Neural cell (in vitro differentiated cells): Measurements from ENCODE around the gene FBXO24. TPM values are rescaled to one million over a fixed set of nuclear protein-coding genes. Genes with fewer than 3 reads are reported as not detected.

Experiments used
- H2AFZ ChIP-seq: fragments of 200-600, 300-800 bp; sonication (generic), shearing (Covaris generic); 2 replicates; pipeline ENCODE4 v1.6.0; 2014; ENCODE audit warnings: low read depth, mild to moderate bottlenecking, antibody characterized with exemption, low read length, moderate library complexity
- H3F3A ChIP-seq: fragments of 200-600 bp; shearing (Covaris generic); 2 replicates; pipeline ENCODE4 v1.6.1; 2016; ENCODE audit warnings: mild to moderate bottlenecking, moderate library complexity, mixed read lengths, antibody characterized with exemption, low read length; ENCODE audit not compliant: insufficient read depth, poor library complexity, severe bottlenecking
- H3K27ac ChIP-seq: fragments of 200-600, 300-800 bp; sonication (generic), shearing (Covaris generic); 2 replicates; pipeline ENCODE4 v1.5.1; 2014; ENCODE audit warnings: mild to moderate bottlenecking, low read length, moderate library complexity
- H3K27me3 ChIP-seq: fragments of 300-800, 200-600 bp; sonication (generic), shearing (Covaris generic); 2 replicates; pipeline ENCODE4 v1.6.0; 2014; ENCODE audit warnings: mild to moderate bottlenecking, low read depth, low read length, moderate library complexity; ENCODE audit not compliant: insufficient read depth
- H3K36me3 ChIP-seq: fragments of 300-800, 200-600 bp; sonication (generic), shearing (Covaris generic); 2 replicates; pipeline ENCODE4 v1.5.1; 2014; ENCODE audit warnings: mild to moderate bottlenecking, antibody characterized with exemption, low read length, moderate library complexity; ENCODE audit not compliant: insufficient read depth
- H3K4me2 ChIP-seq: fragments of 300-800, 200-600 bp; sonication (generic), shearing (Covaris generic); 2 replicates; pipeline ENCODE4 v1.6.0; 2014; ENCODE audit warnings: mild to moderate bottlenecking, low read length
- H3K4me3 ChIP-seq: fragments of 300-800, 200-600 bp; sonication (generic), shearing (Covaris generic); 2 replicates; pipeline ENCODE4 v1.5.1; 2014; ENCODE audit warnings: mild to moderate bottlenecking, low read length, moderate library complexity
- H3K79me2 ChIP-seq: fragments of 200-600 bp; shearing (Covaris generic); replicated peaks from 2 replicates; pipeline ENCODE4 v1.6.0; 2014; ENCODE audit warnings: mild to moderate bottlenecking, low read length, moderate library complexity; ENCODE audit not compliant: insufficient read depth
- H3K9ac ChIP-seq: fragments of 300-800, 200-600 bp; sonication (generic), shearing (Covaris generic); 2 replicates; pipeline ENCODE4 v1.6.1; 2016; ENCODE audit warnings: mild to moderate bottlenecking, low read length, mixed read lengths
- H3K9me2 ChIP-seq: fragments of 200-600 bp; shearing (Covaris generic); 2 replicates; pipeline ENCODE4 v1.6.1; 2016; ENCODE audit warnings: mild to moderate bottlenecking, low read length, mixed read lengths; ENCODE audit not compliant: insufficient read depth
- H3K9me3 ChIP-seq: fragments of 200-600, 300-800 bp; sonication (generic), shearing (Covaris generic); 2 replicates; pipeline ENCODE4 v1.6.1; 2016; ENCODE audit warnings: mild to moderate bottlenecking, mixed run types, low read length, moderate library complexity, mixed read lengths
- H4K20me1 ChIP-seq: fragments of 200-600 bp; shearing (Covaris generic); 2 replicates; pipeline ENCODE4 v1.6.1; 2016; ENCODE audit warnings: mild to moderate bottlenecking, mixed run types; ENCODE audit not compliant: insufficient read depth
- CTCF ChIP-seq: fragments of 450-650 bp; IDR thresholded peaks from 2 replicates; pipeline ENCODE4 v1.5.1; 2014; ENCODE audit warnings: antibody characterized with exemption, mild to moderate bottlenecking, moderate library complexity; ENCODE audit not compliant: poor library complexity, severe bottlenecking
- EP300 ChIP-seq: fragments of 450-650 bp; conservative IDR thresholded peaks from 2 replicates; pipeline ENCODE4 v1.6.1; 2014; ENCODE audit warnings: antibody characterized with exemption, mild to moderate bottlenecking, moderate library complexity; ENCODE audit not compliant: poor library complexity, severe bottlenecking
- EZH2 ChIP-seq: fragments of 200-600, 300-800 bp; shearing (Covaris generic), sonication (generic); IDR thresholded peaks from 2 replicates; pipeline ENCODE4 v1.6.1; 2014; ENCODE audit warnings: antibody characterized with exemption, low read length, borderline replicate concordance, mild to moderate bottlenecking; ENCODE audit not compliant: insufficient read depth, poor library complexity, severe bottlenecking
- MXI1 ChIP-seq: fragments of 450-650 bp; conservative IDR thresholded peaks from 2 replicates; pipeline ENCODE4 v1.6.1; 2014; ENCODE audit warnings: antibody characterized with exemption, mild to moderate bottlenecking; ENCODE audit not compliant: poor library complexity, severe bottlenecking
- POLR2AphosphoS5 ChIP-seq: IDR thresholded peaks from 2 replicates; pipeline ENCODE4 v1.6.1; 2012
- RAD21 ChIP-seq: fragments of 450-650 bp; conservative IDR thresholded peaks from 2 replicates; pipeline ENCODE4 v1.6.1; 2014; ENCODE audit warnings: antibody characterized with exemption, mild to moderate bottlenecking, moderate library complexity
- REST ChIP-seq: IDR thresholded peaks from 2 replicates; pipeline ENCODE4 v1.6.1; 2012; ENCODE audit warnings: borderline replicate concordance
- SMC3 ChIP-seq: fragments of 450-650 bp; conservative IDR thresholded peaks from 2 replicates; pipeline ENCODE4 v1.6.1; 2014; ENCODE audit warnings: antibody characterized with exemption, mild to moderate bottlenecking, moderate library complexity; ENCODE audit not compliant: poor library complexity
- TAF1 ChIP-seq: IDR thresholded peaks from 2 replicates; pipeline ENCODE4 v1.6.1; 2012; ENCODE audit warnings: low read depth
- polyA plus RNA-seq: library from polyadenylated mRNA; depleted of rRNA; stranded (reverse); fragments of >200 nt; gene quantifications from 2 replicates; pipeline ENCODE4 v1.2.3, GENCODE V29; 2014

FBXO24 gene
- polyA plus RNA-seq, 1 donor from 2014 or later, result 0.52 TPM

- Histone ChIP-seq H3F3A (no peaks in the 10 kb centered on the region), H3K4me3 (no peak overlapping the region), H3K9me2 (no peaks in the 10 kb centered on the region), H3K36me3 (no peaks in the 10 kb centered on the region), H3K79me2 (no peaks in the 10 kb centered on the region), H4K20me1 (no peaks in the 10 kb centered on the region), H3K27me3 (no peaks in the 10 kb centered on the region), H3K9ac (no peak overlapping the region), H3K4me2 (no peak overlapping the region), H3K27ac (no peak overlapping the region), H3K9me3 (no peaks in the 10 kb centered on the region), H2AFZ (no peak overlapping the region)
- TF ChIP-seq REST (no peak), SMC3 (no peak), POLR2AphosphoS5 (no peak), TAF1 (no peak), RAD21 (no peak), CTCF (no peak), EP300 (no peak), EZH2 (no peak), MXI1 (no peak)
These were observed 27.0 kb upstream of the FBXO24 start for GRCh38 chr7:100559127-100559526.

GRCh38 chr7:100561491-100562194, 24.5 kb upstream of the FBXO24 start:
- TF ChIP-seq TAF1 (no peak), EP300 (no peak), RAD21 (no peak), REST (no peak), CTCF (no peak)

More at GRCh38 chr7:100561491-100562194, 24.5 kb upstream of the FBXO24 start:
- H3K4me3 ChIP-seq, result no peak overlapping the region
- H3K79me2 ChIP-seq, result no peaks in the 10 kb centered on the region
- H3F3A ChIP-seq, result no peaks in the 10 kb centered on the region
- H3K9me3 ChIP-seq, result no peaks in the 10 kb centered on the region
- no peak overlapping the region for H3K4me2 ChIP-seq
- H3K27me3 ChIP-seq, result no peaks in the 10 kb centered on the region
- H3K9me2 ChIP-seq, result no peaks in the 10 kb centered on the region
- no peak overlapping the region for H2AFZ ChIP-seq
- H3K36me3 ChIP-seq, result no peaks in the 10 kb centered on the region
- H3K27ac ChIP-seq, result no peak overlapping the region
- no peak overlapping the region for H3K9ac ChIP-seq
- H4K20me1 ChIP-seq, result no peaks in the 10 kb centered on the region
